ENCODE measurements around the gene FAM222A.

Gene FAM222A

GRCh38 chr12:109717390-109718357, 4.0 kb downstream of the FAM222A start:
- H3K4me3 ChIP-seq (ENCODE audit: low read depth, low read length): no peak overlapping the region
- no peak for DNase-seq (ENCODE audit: low read depth)
- TF ChIP-seq, protein P1, sequence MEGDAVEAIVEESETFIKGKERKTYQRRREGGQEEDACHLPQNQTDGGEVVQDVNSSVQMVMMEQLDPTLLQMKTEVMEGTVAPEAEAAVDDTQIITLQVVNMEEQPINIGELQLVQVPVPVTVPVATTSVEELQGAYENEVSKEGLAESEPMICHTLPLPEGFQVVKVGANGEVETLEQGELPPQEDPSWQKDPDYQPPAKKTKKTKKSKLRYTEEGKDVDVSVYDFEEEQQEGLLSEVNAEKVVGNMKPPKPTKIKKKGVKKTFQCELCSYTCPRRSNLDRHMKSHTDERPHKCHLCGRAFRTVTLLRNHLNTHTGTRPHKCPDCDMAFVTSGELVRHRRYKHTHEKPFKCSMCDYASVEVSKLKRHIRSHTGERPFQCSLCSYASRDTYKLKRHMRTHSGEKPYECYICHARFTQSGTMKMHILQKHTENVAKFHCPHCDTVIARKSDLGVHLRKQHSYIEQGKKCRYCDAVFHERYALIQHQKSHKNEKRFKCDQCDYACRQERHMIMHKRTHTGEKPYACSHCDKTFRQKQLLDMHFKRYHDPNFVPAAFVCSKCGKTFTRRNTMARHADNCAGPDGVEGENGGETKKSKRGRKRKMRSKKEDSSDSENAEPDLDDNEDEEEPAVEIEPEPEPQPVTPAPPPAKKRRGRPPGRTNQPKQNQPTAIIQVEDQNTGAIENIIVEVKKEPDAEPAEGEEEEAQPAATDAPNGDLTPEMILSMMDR (conservative IDR thresholded peaks at IDR 0.05; ENCODE audit: low read depth, low read length): no peak

DNA sequence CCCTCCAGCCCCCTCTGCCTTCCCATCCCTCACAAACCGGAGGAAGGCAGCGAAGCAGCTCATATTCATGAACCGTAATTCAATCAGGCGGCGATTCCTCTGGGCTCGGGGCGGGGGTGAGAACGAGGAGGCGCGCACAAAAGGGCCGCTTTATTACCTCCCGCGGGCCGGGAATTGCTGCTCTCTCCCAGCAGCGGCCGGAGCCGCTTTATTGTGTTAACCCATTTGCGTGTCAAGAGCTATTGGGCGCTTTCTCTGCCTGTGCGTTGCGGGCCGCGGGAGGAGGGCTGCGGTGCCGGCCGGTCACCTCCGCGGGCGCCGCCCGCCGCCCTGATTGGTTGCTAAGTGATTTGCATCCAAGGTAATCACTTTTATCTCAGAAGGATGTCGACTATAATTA, 4.8 kb downstream of the FAM222A start:
- no peak overlapping the region for H3K4me3 ChIP-seq (ENCODE audit: low read depth, low read length)
- DNase-seq (ENCODE audit: low read depth): no peak
- TF ChIP-seq, protein P1 (conservative IDR thresholded peaks at IDR 0.05; ENCODE audit: low read depth, low read length): no peak

- DNase-seq (ENCODE audit: low read depth): peak; percentile 22
- TF ChIP-seq, protein P1 (conservative IDR thresholded peaks at IDR 0.05; ENCODE audit: low read depth, low read length): peak; percentile 46
- H3K4me3 ChIP-seq (ENCODE audit: low read depth, low read length): no peak overlapping the region
Measured at GRCh38 chr12:109719123-109720022, 5.7 kb downstream of the FAM222A start.

- DNase-seq (ENCODE audit: low read depth): no peak
- TF ChIP-seq, protein P1 (conservative IDR thresholded peaks at IDR 0.05; ENCODE audit: low read depth, low read length): no peak
- no peak overlapping the region for H3K4me3 ChIP-seq (ENCODE audit: low read depth, low read length)
Measured at GRCh38 chr12:109720152-109720856, 6.7 kb downstream of the FAM222A start.

GRCh38 chr12:109720857-109721189, 7.2 kb downstream of the FAM222A start:
- TF ChIP-seq, protein P1 (conservative IDR thresholded peaks at IDR 0.05; ENCODE audit: low read depth, low read length): no peak
- H3K4me3 ChIP-seq (ENCODE audit: low read depth, low read length): no peak overlapping the region
- DNase-seq (ENCODE audit: low read depth): no peak

- DNase-seq (ENCODE audit: low read depth): no peak
- TF ChIP-seq, protein P1 (conservative IDR thresholded peaks at IDR 0.05; ENCODE audit: low read depth, low read length): no peak
- H3K4me3 ChIP-seq (ENCODE audit: low read depth, low read length): no peak overlapping the region
Measured at GRCh38 chr12:109721276-109721675, 7.7 kb downstream of the FAM222A start.
